Suprapubic skin (tissue), 4 donors: ENCODE data around the gene MFAP5. TPM values are rescaled to one million over a fixed set of nuclear protein-coding genes. Genes with fewer than 3 reads are reported as not detected.

ENCODE experiments used
- DNase-seq, 2 donors: peaks; one replicate each; pipeline ENCODE4 v3.0.0-alpha.2; 2019; ENCODE audit warnings: low spot score in 2 of 2
- H3K27ac ChIP-seq: fragments of 200-600 bp; sonication (generic); one replicate; pipeline ENCODE4 v1.5.1; 2019
- H3K27me3 ChIP-seq: fragments of 200-600 bp; sonication (generic); one replicate; pipeline ENCODE4 v1.5.1; 2019
- H3K36me3 ChIP-seq: fragments of 200-600 bp; sonication (generic); one replicate; pipeline ENCODE4 v1.5.1; 2019
- H3K4me1 ChIP-seq: fragments of 200-600 bp; sonication (generic); one replicate; pipeline ENCODE4 v1.5.1; 2019
- H3K4me3 ChIP-seq: fragments of 200-600 bp; sonication (generic); one replicate; pipeline ENCODE4 v1.5.1; 2019; ENCODE audit warnings: mild to moderate bottlenecking
- H3K9me3 ChIP-seq: fragments of 200-600 bp; sonication (generic); one replicate; pipeline ENCODE4 v1.5.1; 2019
- EP300 ChIP-seq: sonication (generic); formaldehyde crosslinking; IDR thresholded peaks from one replicate; pipeline ENCODE4 v1.6.1; 2017; ENCODE audit warnings: antibody characterized with exemption
- POLR2A ChIP-seq, 2 donors: fragments of 450-650 bp; IDR thresholded peaks; one replicate each; pipeline ENCODE4 v1.6.1; 2017; ENCODE audit warnings: antibody characterized with exemption in 2 of 2, mild to moderate bottlenecking in 2 of 2, moderate library complexity in 2 of 2
- POLR2AphosphoS5 ChIP-seq, 3 donors: sonication (generic); formaldehyde crosslinking; IDR thresholded peaks; one replicate each; pipeline ENCODE4 v1.6.1; 2017; ENCODE audit warnings: antibody characterized with exemption in 3 of 3
- WGBS: methylation state at CpG from one replicate; pipeline ENCODE4 v1.1.5; 2018; 5-methylcytosine and 5-hydroxymethylcytosine counted together
- total RNA-seq, 4 donors: library from RNA; depleted of rRNA; stranded (reverse); fragments of >200 nt; gene quantifications; one replicate each; pipeline ENCODE4 v1.1.0, GENCODE V29; 2016
- TF ChIP-seq, protein P1 (sequence below), 2 donors: fragments of 200-600 bp in 1 of 2; fragments of 450-650 bp in 1 of 2; sonication (generic) in 1 of 2; IDR thresholded peaks; one replicate each; pipeline ENCODE4 v1.5.1; 2016 to 2019; ENCODE audit warnings: antibody characterized with exemption in 2 of 2, mild to moderate bottlenecking in 1 of 2, moderate library complexity in 1 of 2

MFAP5 gene
- total RNA-seq, 4 donors from 2014 or later: 18.1 to 70.5 (median 26.4) TPM

DNA sequence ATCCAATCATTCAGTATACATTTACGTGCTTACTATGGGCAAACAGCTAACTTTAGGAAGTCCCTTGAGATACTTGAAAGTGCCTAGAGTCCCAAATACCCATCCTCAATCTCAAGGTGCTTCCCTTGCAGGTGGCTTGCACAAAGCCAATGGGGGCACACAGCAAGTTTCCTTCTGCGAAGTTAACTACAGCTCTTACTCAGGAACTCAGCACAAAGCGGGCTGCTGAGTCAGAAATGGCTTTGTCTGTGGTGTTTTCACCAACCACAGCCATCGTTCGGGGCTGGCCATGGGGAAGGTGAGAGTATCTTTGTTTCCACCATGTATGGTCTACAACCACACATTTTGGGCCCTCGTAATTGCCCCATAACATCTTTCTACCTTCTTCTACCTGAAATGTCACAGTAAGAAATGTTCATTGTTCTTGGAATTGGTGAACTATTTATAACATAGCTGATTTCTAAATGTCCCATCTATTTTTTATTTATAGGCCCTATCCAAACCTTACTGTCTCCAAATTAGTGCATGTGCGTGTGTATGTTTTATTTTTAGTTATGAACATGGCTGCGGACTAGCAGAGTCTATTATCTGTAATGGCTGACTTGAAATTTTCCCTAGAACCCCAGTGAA is 13.9 kb downstream of the MFAP5 start:
- no peaks in the 10 kb centered on the region for H3K4me1 ChIP-seq
- no peaks in the 10 kb centered on the region for H3K36me3 ChIP-seq
- no peak overlapping the region for H3K4me3 ChIP-seq
- H3K9me3 ChIP-seq: no peaks in the 10 kb centered on the region
- no peak overlapping the region for H3K27ac ChIP-seq
- no peak for TF ChIP-seq EP300
- no peak for TF ChIP-seq POLR2A (IDR thresholded peaks at IDR 0.05)
- TF ChIP-seq POLR2AphosphoS5 (IDR thresholded peaks at IDR 0.05): no peak
- TF ChIP-seq, protein P1, sequence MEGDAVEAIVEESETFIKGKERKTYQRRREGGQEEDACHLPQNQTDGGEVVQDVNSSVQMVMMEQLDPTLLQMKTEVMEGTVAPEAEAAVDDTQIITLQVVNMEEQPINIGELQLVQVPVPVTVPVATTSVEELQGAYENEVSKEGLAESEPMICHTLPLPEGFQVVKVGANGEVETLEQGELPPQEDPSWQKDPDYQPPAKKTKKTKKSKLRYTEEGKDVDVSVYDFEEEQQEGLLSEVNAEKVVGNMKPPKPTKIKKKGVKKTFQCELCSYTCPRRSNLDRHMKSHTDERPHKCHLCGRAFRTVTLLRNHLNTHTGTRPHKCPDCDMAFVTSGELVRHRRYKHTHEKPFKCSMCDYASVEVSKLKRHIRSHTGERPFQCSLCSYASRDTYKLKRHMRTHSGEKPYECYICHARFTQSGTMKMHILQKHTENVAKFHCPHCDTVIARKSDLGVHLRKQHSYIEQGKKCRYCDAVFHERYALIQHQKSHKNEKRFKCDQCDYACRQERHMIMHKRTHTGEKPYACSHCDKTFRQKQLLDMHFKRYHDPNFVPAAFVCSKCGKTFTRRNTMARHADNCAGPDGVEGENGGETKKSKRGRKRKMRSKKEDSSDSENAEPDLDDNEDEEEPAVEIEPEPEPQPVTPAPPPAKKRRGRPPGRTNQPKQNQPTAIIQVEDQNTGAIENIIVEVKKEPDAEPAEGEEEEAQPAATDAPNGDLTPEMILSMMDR (IDR thresholded peaks at IDR 0.05): no peak
- H3K27me3 ChIP-seq: no peaks in the 10 kb centered on the region
- no peak for DNase-seq
- WGBS: 92% methylated on average over 8 of the region's 8 CpGs

DNA sequence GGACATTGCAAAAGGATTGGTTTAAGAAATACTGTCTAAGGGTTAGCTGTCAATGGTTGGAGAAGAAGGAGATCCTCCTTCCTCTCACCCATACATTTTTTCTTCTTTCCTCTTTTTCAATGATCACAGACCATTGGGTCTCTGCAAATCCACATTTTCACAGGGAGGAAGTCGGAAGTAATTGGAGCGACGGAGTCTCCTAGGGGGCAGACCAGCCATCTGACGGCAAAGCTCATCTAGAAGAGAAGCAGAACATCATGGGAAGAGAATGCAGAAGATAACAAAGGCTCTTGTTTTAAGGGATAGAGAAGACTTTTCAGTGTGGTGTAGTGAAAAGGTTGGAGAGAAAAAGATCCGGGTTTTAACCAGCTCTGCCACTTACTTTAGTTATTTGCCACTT is 14.7 kb downstream of the MFAP5 start:
- no peak overlapping the region for H3K27ac ChIP-seq
- TF ChIP-seq POLR2AphosphoS5 (IDR thresholded peaks at IDR 0.05): no peak
- TF ChIP-seq, protein P1 (IDR thresholded peaks at IDR 0.05): no peak
- no peak for TF ChIP-seq POLR2A (IDR thresholded peaks at IDR 0.05)
- TF ChIP-seq EP300: no peak
- 85% methylated on average over 5 of the region's 5 CpGs for WGBS

GRCh38 chr12:8644345-8645248 is 18.0 kb downstream of the MFAP5 start:
- 65% methylated on average over 5 of the region's 5 CpGs for WGBS
- no peak for DNase-seq
- Histone ChIP-seq H3K27ac (no peak overlapping the region), H3K36me3 (no peaks in the 10 kb centered on the region), H3K4me1 (no peaks in the 10 kb centered on the region), H3K9me3 (no peaks in the 10 kb centered on the region), H3K27me3 (no peaks in the 10 kb centered on the region), H3K4me3 (no peak overlapping the region)
- no peak for TF ChIP-seq POLR2A (IDR thresholded peaks at IDR 0.05)

More for the DNA sequence above, 14.7 kb downstream of the MFAP5 start:
- no peak for DNase-seq
- Histone ChIP-seq H3K9me3 (no peaks in the 10 kb centered on the region), H3K4me1 (no peaks in the 10 kb centered on the region), H3K36me3 (no peaks in the 10 kb centered on the region), H3K27me3 (no peaks in the 10 kb centered on the region), H3K4me3 (no peak overlapping the region)

DNA sequence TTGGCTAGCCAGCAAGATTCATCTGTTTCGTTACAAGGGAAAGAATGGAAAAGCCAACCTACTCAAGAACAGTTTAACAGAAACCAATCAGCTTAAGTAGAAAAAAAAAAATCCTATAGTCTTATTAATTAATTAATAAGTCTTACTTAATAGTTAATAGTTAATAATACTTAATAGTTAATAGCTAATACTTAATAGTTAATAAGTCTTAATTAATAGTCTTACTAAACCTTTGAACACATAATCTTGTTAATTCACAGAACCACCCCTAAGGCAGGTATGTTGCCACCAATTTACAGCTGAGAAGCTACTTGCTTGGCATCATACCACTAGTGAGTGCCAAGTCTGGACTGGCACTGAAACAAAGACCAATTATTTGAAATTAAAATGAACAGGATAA is 19.9 kb downstream of the MFAP5 start:
- no peaks in the 10 kb centered on the region for H3K4me1 ChIP-seq
- 67% methylated on average over 1 of the region's 1 CpG for WGBS
- no peak overlapping the region for H3K4me3 ChIP-seq
- no peaks in the 10 kb centered on the region for H3K36me3 ChIP-seq
- no peaks in the 10 kb centered on the region for H3K27me3 ChIP-seq
- TF ChIP-seq, protein P1 (IDR thresholded peaks at IDR 0.05): no peak
- H3K9me3 ChIP-seq: no peaks in the 10 kb centered on the region
- H3K27ac ChIP-seq: no peak overlapping the region
- DNase-seq: no peak

DNA sequence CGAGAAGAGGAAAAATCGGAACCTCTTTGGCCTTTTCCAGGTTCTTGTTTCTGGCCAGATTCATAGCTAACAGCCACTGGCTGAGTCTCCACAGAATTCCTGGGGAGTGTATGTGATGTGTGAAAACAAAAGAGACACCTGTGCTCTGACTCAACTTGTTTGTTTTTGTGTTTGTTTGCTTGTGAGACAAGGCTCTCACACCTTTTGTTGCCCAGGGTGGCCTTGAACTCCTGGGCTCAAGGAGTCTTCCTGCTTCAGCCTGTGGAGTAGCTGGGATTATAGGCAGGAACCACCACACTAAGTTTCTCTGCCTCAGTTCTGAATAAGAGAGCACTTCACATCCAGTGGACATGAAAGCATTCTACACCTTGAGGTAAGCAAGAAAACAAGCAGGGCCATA is 22.7 kb downstream of the MFAP5 start:
- WGBS: 100% methylated on average over 2 of the region's 2 CpGs
- Histone ChIP-seq H3K4me3 (no peak overlapping the region), H3K4me1 (no peaks in the 10 kb centered on the region), H3K9me3 (no peaks in the 10 kb centered on the region), H3K27me3 (peaks cover 3% of the 10 kb centered on the region), H3K36me3 (no peaks in the 10 kb centered on the region), H3K27ac (no peak overlapping the region)
- DNase-seq: no peak
- no peak for TF ChIP-seq POLR2AphosphoS5 (IDR thresholded peaks at IDR 0.05)

DNA sequence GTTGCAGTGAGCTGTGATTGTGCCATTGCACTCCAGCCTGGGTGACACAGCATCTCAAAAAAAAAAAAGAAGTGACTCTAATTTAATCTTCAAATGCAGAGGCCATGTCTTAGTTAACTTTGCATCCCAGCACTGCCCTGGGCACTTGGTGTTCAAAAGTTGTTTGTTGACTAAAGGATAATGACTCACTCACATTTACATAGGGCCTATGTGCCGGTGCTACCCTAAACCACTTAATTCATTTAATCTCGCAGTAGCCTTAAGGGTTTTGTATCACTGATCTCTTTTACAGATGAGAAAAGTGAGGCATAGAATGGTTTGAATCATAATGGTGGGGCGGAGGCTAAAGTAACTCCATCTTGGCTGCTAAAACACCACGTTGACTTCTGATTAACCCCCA is 23.7 kb downstream of the MFAP5 start:
- no peak for DNase-seq
- H3K27ac ChIP-seq: no peak overlapping the region
- H3K9me3 ChIP-seq: no peaks in the 10 kb centered on the region
- H3K27me3 ChIP-seq: peaks cover 3% of the 10 kb centered on the region
- no peak overlapping the region for H3K4me3 ChIP-seq
- 74% methylated on average over 4 of the region's 4 CpGs for WGBS
- TF ChIP-seq EP300: no peak
- TF ChIP-seq, protein P1 (IDR thresholded peaks at IDR 0.05): no peak
- no peak for TF ChIP-seq POLR2A (IDR thresholded peaks at IDR 0.05)
- TF ChIP-seq POLR2AphosphoS5 (IDR thresholded peaks at IDR 0.05): no peak
- H3K4me1 ChIP-seq: no peaks in the 10 kb centered on the region
- no peaks in the 10 kb centered on the region for H3K36me3 ChIP-seq
